WTC11 (cell line): ENCODE results near the gene RBM47.
"Not testable (repeated sequence)": the region's sequence is repeated elsewhere in the genome, so short reads cannot be mapped to it uniquely, and the experiment has no call there.

ENCODE experiments used
- CTCF ChIP-seq: fragments of 200-600 bp; IDR thresholded peaks from 2 replicates; pipeline ENCODE4 v1.8.0; 2022; ENCODE audit warnings: antibody characterized with exemption
- HMGA2 ChIP-seq: fragments of 250-450 bp; sonication (Bioruptor Pico); IDR thresholded peaks from 2 replicates; pipeline ENCODE4 v1.4.0; 2021; ENCODE audit warnings: mild to moderate bottlenecking, moderate library complexity
- MAX ChIP-seq: sonication (generic); formaldehyde crosslinking; IDR thresholded peaks from 2 replicates; pipeline ENCODE4 v1.8.0; 2022; ENCODE audit warnings: mild to moderate bottlenecking, missing genetic modification reagents
- TCF7 ChIP-seq: sonication (generic); formaldehyde crosslinking; IDR thresholded peaks from 2 replicates; pipeline ENCODE4 v1.8.0; 2022; ENCODE audit warnings: mild to moderate bottlenecking, low read depth, missing genetic modification reagents, moderate library complexity
- USF2 ChIP-seq: sonication (generic); formaldehyde crosslinking; IDR thresholded peaks from 2 replicates; pipeline ENCODE4 v1.8.1; 2023; ENCODE audit warnings: mild to moderate bottlenecking, missing genetic modification reagents, moderate library complexity
- ZNF138 ChIP-seq: sonication (generic); formaldehyde crosslinking; conservative IDR thresholded peaks from 2 replicates; pipeline ENCODE4 v1.8.1; 2022; ENCODE audit warnings: mild to moderate bottlenecking, moderate library complexity, missing genetic modification reagents
- ZNF671 ChIP-seq: fragments of 250-450 bp; sonication (Bioruptor Pico); IDR thresholded peaks from 2 replicates; pipeline ENCODE4 v1.8.0; 2021; ENCODE audit warnings: mild to moderate bottlenecking

- not testable (repeated sequence) for TF ChIP-seq CTCF; ZNF138 (CRISPR knock-in tag); HMGA2 (CRISPR knock-in tag); USF2 (CRISPR knock-in tag); TCF7 (CRISPR knock-in tag); ZNF671 (CRISPR knock-in tag); MAX
These were observed 183.4 kb downstream of the RBM47 start for GRCh38 chr4:40446261-40446750.
